GM12878 (cell line): ENCODE measurements around the gene RSPRY1. TPM values are rescaled to one million over a fixed set of nuclear protein-coding genes. Genes with fewer than 3 reads are reported as not detected.

ENCODE experiments used
- ATAC-seq: fragments of 200-7000 bp; cut with Tn5 transposase; 3 replicates; pipeline ENCODE4 v1.9.1; 2020; ENCODE audit warnings: mild to moderate bottlenecking, moderate library complexity
- BruUV-seq: library from RNA; stranded (reverse); fragments of 400-500 nt; replicated peaks from 2 replicates; lab custom pipeline; 2021; lab: Mats Ljungman, UMichigan
- CTCF ChIA-PET: fragments of 300-600 bp; sonication (Branson Sonifier 250); formaldehyde crosslinking; extraction: SDS; loops from one replicate; lab custom pipeline; 2021; ENCODE audit warnings: inconsistent platforms; lab: Yijun Ruan, JAX
- POLR2A ChIA-PET: fragments of 350-600 bp; formaldehyde crosslinking; extraction: SDS; loops from one replicate; lab custom pipeline; 2021; ENCODE audit warnings: inconsistent platforms; lab: Charles Lee
- RAD21 ChIA-PET: fragments of 300-600 bp; sonication (Branson Sonifier 250); formaldehyde crosslinking; loops from one replicate; lab custom pipeline; 2023; ENCODE audit warnings: antibody characterized with exemption; ENCODE audit not compliant: unreplicated experiment; lab: Charles Lee
- SMC1A ChIA-PET: fragments of 300-600 bp; sonication (Branson Sonifier 250); formaldehyde crosslinking; loops from one replicate; lab custom pipeline; 2023; ENCODE audit not compliant: unreplicated experiment, uncharacterized antibody; lab: Charles Lee
- DNase-seq: peaks from one replicate; pipeline ENCODE4 v3.0.0-alpha.2; 2011; ENCODE audit warnings: low read depth, low spot score
- FAIRE-seq: peaks from 3 replicates; lab custom pipeline; 2011; peaks lifted over from hg19 to GRCh38; lab: Jason Lieb, UNC
- H2AFZ ChIP-seq: 2 replicates; pipeline ENCODE4 v1.6.0; 2011; ENCODE audit warnings: low read depth, low read length, control low read depth; ENCODE audit not compliant: control insufficient read depth
- H3K27ac ChIP-seq: 2 replicates; pipeline ENCODE4 v1.5.1; 2011; ENCODE audit warnings: control low read depth; ENCODE audit not compliant: control insufficient read depth, insufficient read depth
- H3K27me3 ChIP-seq, 2 experiments: replicated peaks in 1 of 2; 2 replicates each; pipeline versions ENCODE4 v1.6.0 to v1.6.1; 2011; ENCODE audit warnings: low read length in 1 of 2; ENCODE audit not compliant: control insufficient read depth in 2 of 2, insufficient read depth in 2 of 2
- H3K36me3 ChIP-seq, 2 experiments: 2 replicates each; pipeline ENCODE4 v1.5.1; 2011; ENCODE audit warnings: low read length in 1 of 2; ENCODE audit not compliant: control insufficient read depth in 2 of 2, insufficient read depth in 2 of 2
- H3K4me1 ChIP-seq: 2 replicates; pipeline ENCODE4 v1.6.1; 2011; ENCODE audit warnings: mild to moderate bottlenecking, low read length, moderate library complexity, mixed read lengths; ENCODE audit not compliant: control insufficient read depth, insufficient read depth
- H3K4me2 ChIP-seq: 2 replicates; pipeline ENCODE4 v1.6.0; 2011; ENCODE audit warnings: control low read depth; ENCODE audit not compliant: control insufficient read depth, insufficient read depth
- H3K4me3 ChIP-seq: fragments of 200-600 bp; sonication (generic); 2 replicates; pipeline ENCODE4 v1.5.1; 2016
- H3K79me2 ChIP-seq: 2 replicates; pipeline ENCODE4 v1.6.0; 2011; ENCODE audit warnings: low read length; ENCODE audit not compliant: control insufficient read depth, insufficient read depth
- H3K9ac ChIP-seq: 2 replicates; pipeline ENCODE4 v1.8.0; 2011; ENCODE audit warnings: low read length, control low read depth, mixed read lengths; ENCODE audit not compliant: control insufficient read depth, insufficient read depth
- H3K9me3 ChIP-seq: replicated peaks from 3 replicates; pipeline ENCODE4 v1.5.1; 2011; ENCODE audit warnings: mild to moderate bottlenecking, low read length; ENCODE audit not compliant: control insufficient read depth, insufficient read depth
- H4K20me1 ChIP-seq: 2 replicates; pipeline ENCODE4 v1.6.0; 2011; ENCODE audit not compliant: control insufficient read depth, insufficient read depth
- HDGF ChIP-seq: fragments of 450-650 bp; IDR thresholded peaks from 2 replicates; pipeline ENCODE4 v1.6.1; 2016; ENCODE audit warnings: antibody characterized with exemption
- JUNB ChIP-seq: IDR thresholded peaks from 2 replicates; pipeline ENCODE4 v1.6.1; 2016; ENCODE audit warnings: antibody characterized with exemption, mild to moderate bottlenecking
- KAT2A ChIP-seq: conservative IDR thresholded peaks from 2 replicates; pipeline ENCODE4 v1.6.1; 2011; ENCODE audit warnings: low read depth, low read length; ENCODE audit not compliant: control insufficient read depth
- MLLT1 ChIP-seq: fragments of 450-650 bp; IDR thresholded peaks from 2 replicates; pipeline ENCODE4 v1.6.1; 2016; ENCODE audit warnings: mild to moderate bottlenecking
- NR2F1 ChIP-seq: fragments of 450-650 bp; conservative IDR thresholded peaks from 2 replicates; pipeline ENCODE4 v1.6.1; 2017; ENCODE audit warnings: mild to moderate bottlenecking
- PRDM15 ChIP-seq: fragments of 450-650 bp; formaldehyde crosslinking; IDR thresholded peaks from 2 replicates; pipeline ENCODE4 v1.4.0; 2020; ENCODE audit warnings: mild to moderate bottlenecking, moderate library complexity
- RBBP5 ChIP-seq: fragments of 200-600 bp; sonication (generic); conservative IDR thresholded peaks from 2 replicates; pipeline ENCODE4 v1.6.1; 2016
- SRF ChIP-seq, 2 experiments: IDR thresholded peaks; 2 replicates each; pipeline ENCODE4 v1.6.1; 2011; ENCODE audit warnings: low read depth in 2 of 2, low read length in 2 of 2, mild to moderate bottlenecking in 1 of 2, moderate library complexity in 1 of 2
- STAT1 ChIP-seq: fragments of 450-650 bp; conservative IDR thresholded peaks from 2 replicates; pipeline ENCODE4 v1.6.1; 2014; ENCODE audit warnings: antibody characterized with exemption, mild to moderate bottlenecking
- WGBS: methylation state at CpG from one replicate; pipeline ENCODE4 v1.1.6; 2016; ENCODE audit warnings: low lambda C conversion rate; ENCODE audit not compliant: insufficient replicate concordance, insufficient coverage; ENCODE audit errors: missing lambda C conversion rate; 5-methylcytosine and 5-hydroxymethylcytosine counted together
- in situ Hi-C: fragments of 300-500 bp; cut with MboI; formaldehyde crosslinking; loops from 9 replicates; pipeline ENCODE4 v1.14.3; 2018; ENCODE audit warnings: mixed read lengths
- intact Hi-C: fragments of 100-400 bp; cut with micrococcal nuclease; formaldehyde crosslinking; loops from one replicate; pipeline ENCODE4 v1.14.2; 2022; ENCODE audit not compliant: unreplicated experiment
- polyA plus RNA-seq, 11 experiments: library from polyadenylated mRNA; depleted of rRNA in 4 of 11; unstranded in 6 of 11; stranded (reverse) in 5 of 11; fragments of >200 nt; fragmentation: Nextera tagmentation in 4 of 11; fragmentation: Illumina TruSeq in 1 of 11; extraction: Ambion mirVana in 4 of 11; extraction: Trizol in 1 of 11; gene quantifications; 1 replicate in 1 of 11; 2 replicates in 10 of 11; pipeline versions ENCODE4 v1.2.1 to v1.2.3, GENCODE V29; 2011 to 2016; ENCODE audit warnings: inconsistent platforms in 2 of 11, missing spikeins in 2 of 11, low read depth in 1 of 11
- total RNA-seq, 4 experiments: library from RNA; depleted of rRNA in 3 of 4; stranded (reverse); fragments of >200 nt in 3 of 4; fragmentation: Illumina TruSeq in 1 of 4; extraction: Trizol in 1 of 4; gene quantifications; 2 replicates each; pipeline versions ENCODE4 v1.2.1 to v1.2.3, GENCODE V29; 2013 to 2021

RSPRY1 gene
- total and polyA plus RNA-seq, 10 of the 15 experiments (the other 5 are each of a cell fraction or from before 2014, with no cell fraction given), result 18.5 to 57.0 (median 41.2) TPM

GRCh38 chr16:57271867-57272495, 85.9 kb downstream of the RSPRY1 start (continued):
- TF ChIP-seq PRDM15 (CRISPR knock-in tag) (no peak), JUNB (no peak), MLLT1 (no peak), HDGF (no peak), STAT1 (no peak), KAT2A (no peak), RBBP5 (no peak)
- TF ChIP-seq, all 136 proteins: peak for 0

- ChIA-PET CTCF (no interaction called here), SMC1A (no interaction called here), POLR2A (interaction anchor here (0.8 to 1.0 kb wide), 2 partner anchors 10 to 16 kb away, joined by 3 read pairs; no protein-coding TSS in a partner anchor), RAD21 (no interaction called here)
- no peak overlapping the region for H2AFZ ChIP-seq
- FAIRE-seq (no peak), DNase-seq (no peak), ATAC-seq (no peak)
- no peaks in the 10 kb centered on the region for H3K4me1 ChIP-seq
- H3K9me3 ChIP-seq, result no peaks in the 10 kb centered on the region
- BruUV-seq, result no TSS peak
- H3K36me3 ChIP-seq, result no peaks in the 10 kb centered on the region
- H3K79me2 ChIP-seq, result no peaks in the 10 kb centered on the region
- intact Hi-C loops (no loop called here), in situ Hi-C loops (no loop called here)
- H3K4me3 ChIP-seq, result no peak overlapping the region
- TF ChIP-seq SRF (IDR thresholded peaks at IDR 0.05; ENCODE audit: low read depth in 2 of 2, low read length in 2 of 2) (no peak), NR2F1 (0 out of 2 replicates have a peak, but pooled peaks have one; percentile 22)
- H3K9ac ChIP-seq, result no peak overlapping the region
- no peak overlapping the region for H3K27ac ChIP-seq
- H3K27me3 ChIP-seq, result no peaks in the 10 kb centered on the region
- H3K4me2 ChIP-seq, result no peak overlapping the region
- 40% methylated on average over 1 of the region's 1 CpG for WGBS
- H4K20me1 ChIP-seq, result no peaks in the 10 kb centered on the region
Measured at GRCh38 chr16:57273359-57273758, 87.2 kb downstream of the RSPRY1 start.
